ENCODE data around the gene FRAT2. TPM values are rescaled to one million over a fixed set of nuclear protein-coding genes. Genes with fewer than 3 reads are reported as not detected.

Gene FRAT2, protein sequence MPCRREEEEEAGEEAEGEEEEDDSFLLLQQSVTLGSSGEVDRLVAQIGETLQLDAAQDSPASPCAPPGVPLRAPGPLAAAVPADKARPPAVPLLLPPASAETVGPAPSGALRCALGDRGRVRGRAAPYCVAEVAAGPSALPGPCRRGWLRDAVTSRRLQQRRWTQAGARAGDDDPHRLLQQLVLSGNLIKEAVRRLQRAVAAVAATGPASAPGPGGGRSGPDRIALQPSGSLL
- polyA plus RNA-seq (2012; ENCODE audit: insufficient read depth, insufficient read length, low read depth) = 6.7 TPM

DNA sequence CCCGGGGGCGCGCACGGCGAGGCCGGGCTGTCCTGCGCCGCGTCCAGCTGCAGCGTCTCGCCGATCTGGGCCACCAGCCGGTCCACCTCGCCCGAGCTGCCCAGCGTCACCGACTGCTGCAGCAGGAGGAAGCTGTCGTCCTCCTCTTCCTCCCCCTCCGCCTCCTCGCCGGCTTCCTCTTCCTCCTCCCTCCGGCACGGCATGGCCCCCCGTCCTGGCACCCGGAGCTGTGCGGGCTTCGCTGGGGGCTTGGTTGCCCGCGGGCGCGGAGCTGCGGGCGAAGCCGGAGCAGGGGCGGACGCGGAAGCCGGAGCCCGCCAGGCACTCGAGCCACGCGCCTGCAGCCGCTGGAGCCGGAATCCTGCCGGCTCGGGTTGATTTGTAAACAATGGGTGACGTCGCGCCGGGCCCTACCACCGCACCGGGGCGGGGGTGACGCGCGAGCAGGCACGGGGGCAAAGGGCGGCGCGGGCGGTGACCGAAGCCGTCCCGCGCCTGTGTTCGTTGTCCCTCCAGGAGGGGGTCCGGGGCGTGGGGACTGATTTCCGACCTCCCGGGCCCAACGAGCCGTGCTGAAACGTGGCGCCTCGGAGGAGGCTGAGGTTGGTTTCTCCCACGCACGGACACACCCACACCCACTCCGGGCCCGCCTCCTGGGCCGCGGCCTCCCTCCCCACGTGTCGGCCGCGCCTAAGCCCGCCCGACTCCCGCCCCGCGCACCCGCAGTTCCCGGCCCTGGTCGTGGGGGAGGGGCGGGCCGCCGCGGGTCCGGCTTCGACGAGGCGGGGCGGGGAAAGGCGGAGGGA lies at the start of gene FRAT2:
FRAT2 (minus strand) TSS at position 360 of the 806 bp plus-strand sequence; CDS start at position 203, 157 bp downstream.
- H3K4me1 ChIP-seq = peaks cover 4% of the 10 kb centered on the region
- H3K4me3 ChIP-seq (ENCODE audit: low read depth, low read length) = peak within 1 kb of the TSS; percentile 79
- TF ChIP-seq, protein P1, sequence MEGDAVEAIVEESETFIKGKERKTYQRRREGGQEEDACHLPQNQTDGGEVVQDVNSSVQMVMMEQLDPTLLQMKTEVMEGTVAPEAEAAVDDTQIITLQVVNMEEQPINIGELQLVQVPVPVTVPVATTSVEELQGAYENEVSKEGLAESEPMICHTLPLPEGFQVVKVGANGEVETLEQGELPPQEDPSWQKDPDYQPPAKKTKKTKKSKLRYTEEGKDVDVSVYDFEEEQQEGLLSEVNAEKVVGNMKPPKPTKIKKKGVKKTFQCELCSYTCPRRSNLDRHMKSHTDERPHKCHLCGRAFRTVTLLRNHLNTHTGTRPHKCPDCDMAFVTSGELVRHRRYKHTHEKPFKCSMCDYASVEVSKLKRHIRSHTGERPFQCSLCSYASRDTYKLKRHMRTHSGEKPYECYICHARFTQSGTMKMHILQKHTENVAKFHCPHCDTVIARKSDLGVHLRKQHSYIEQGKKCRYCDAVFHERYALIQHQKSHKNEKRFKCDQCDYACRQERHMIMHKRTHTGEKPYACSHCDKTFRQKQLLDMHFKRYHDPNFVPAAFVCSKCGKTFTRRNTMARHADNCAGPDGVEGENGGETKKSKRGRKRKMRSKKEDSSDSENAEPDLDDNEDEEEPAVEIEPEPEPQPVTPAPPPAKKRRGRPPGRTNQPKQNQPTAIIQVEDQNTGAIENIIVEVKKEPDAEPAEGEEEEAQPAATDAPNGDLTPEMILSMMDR (IDR thresholded peaks at IDR 0.05; ENCODE audit: low read depth, low read length) = no peak
- peak; percentile 88 for DNase-seq
- no peaks in the 10 kb centered on the region for H3K9me3 ChIP-seq
- no peaks in the 10 kb centered on the region for H3K27me3 ChIP-seq
- no peaks in the 10 kb centered on the region for H3K36me3 ChIP-seq

DNA sequence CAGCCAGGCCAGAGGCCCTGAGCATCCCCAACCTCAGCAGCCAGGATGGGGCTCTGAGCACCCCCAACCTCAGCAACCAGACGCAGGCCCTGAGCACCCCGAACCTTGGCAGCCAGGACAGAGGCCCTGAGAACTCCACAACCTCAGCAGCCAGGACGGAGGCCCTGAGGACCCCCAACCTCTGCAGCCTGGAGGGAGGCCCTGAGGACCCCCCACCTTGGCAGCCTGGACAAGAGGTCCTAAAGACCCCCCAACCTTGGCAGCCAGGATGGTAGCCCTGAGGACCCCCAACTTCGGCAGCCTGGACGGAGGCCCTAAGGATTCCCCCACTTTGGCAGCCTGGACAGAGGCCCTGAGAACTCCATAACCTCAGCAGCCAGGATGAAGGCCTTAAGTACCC lies 49.6 kb upstream of the FRAT2 start:
- TF ChIP-seq, protein P1 (IDR thresholded peaks at IDR 0.05; ENCODE audit: low read depth, low read length) = no peak
- no peaks in the 10 kb centered on the region for H3K27me3 ChIP-seq
- no peaks in the 10 kb centered on the region for H3K4me1 ChIP-seq
- no peak for DNase-seq
- H3K36me3 ChIP-seq = peaks cover 37% of the 10 kb centered on the region
- H3K4me3 ChIP-seq (ENCODE audit: low read depth, low read length) = no peak overlapping the region
- no peaks in the 10 kb centered on the region for H3K9me3 ChIP-seq

DNA sequence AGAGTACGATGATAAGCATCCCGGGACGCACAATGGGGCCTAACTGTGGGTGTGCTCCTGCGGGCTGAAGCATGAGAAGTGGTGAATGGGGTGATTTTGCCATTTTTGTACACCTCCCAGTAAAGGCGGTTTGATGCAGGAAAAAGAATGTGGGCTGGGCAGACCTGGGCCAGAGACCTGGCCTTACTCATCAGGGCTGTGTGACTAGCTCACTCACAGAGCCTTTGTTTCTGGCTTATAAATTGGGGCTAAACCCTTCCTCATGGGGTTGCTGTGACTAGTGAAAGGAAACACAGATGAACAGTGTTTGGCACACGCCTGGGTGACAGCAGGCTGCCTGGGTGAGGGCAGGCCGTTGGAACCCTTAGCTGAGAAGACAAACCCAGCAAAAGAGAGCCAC lies 48.6 kb upstream of the FRAT2 start:
- Histone ChIP-seq H3K27me3 (no peaks in the 10 kb centered on the region), H3K4me3 (ENCODE audit: low read depth, low read length) (no peak overlapping the region), H3K4me1 (no peaks in the 10 kb centered on the region), H3K9me3 (no peaks in the 10 kb centered on the region), H3K36me3 (peaks cover 39% of the 10 kb centered on the region)
- DNase-seq = no peak
- TF ChIP-seq, protein P1 (IDR thresholded peaks at IDR 0.05; ENCODE audit: low read depth, low read length) = no peak

DNA sequence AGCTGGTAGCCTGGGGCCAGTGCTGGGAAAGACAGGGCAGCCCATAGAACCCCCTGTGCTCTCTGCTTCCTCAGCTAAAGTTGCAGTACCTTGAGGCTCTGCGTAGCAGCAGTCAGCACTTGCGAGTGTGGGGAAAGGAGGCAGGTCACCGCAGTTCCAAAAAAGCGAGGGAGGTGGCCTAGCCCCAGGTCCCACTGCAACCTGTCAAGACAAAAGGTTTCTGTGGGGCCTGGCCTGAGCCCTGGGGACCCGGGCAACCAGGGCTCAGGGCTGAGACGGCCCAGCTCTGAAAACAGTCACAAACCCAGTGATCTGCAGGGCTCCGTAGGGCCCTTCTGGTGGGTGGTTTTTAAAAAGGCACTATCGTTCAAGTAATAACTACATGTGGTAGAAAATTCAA lies 47.1 kb upstream of the FRAT2 start:
- DNase-seq = no peak
- TF ChIP-seq, protein P1 (IDR thresholded peaks at IDR 0.05; ENCODE audit: low read depth, low read length) = no peak
- H3K36me3 ChIP-seq = peaks cover 42% of the 10 kb centered on the region
- no peaks in the 10 kb centered on the region for H3K27me3 ChIP-seq
- H3K4me1 ChIP-seq = no peaks in the 10 kb centered on the region
- H3K4me3 ChIP-seq (ENCODE audit: low read depth, low read length) = no peak overlapping the region
- H3K9me3 ChIP-seq = no peaks in the 10 kb centered on the region

DNA sequence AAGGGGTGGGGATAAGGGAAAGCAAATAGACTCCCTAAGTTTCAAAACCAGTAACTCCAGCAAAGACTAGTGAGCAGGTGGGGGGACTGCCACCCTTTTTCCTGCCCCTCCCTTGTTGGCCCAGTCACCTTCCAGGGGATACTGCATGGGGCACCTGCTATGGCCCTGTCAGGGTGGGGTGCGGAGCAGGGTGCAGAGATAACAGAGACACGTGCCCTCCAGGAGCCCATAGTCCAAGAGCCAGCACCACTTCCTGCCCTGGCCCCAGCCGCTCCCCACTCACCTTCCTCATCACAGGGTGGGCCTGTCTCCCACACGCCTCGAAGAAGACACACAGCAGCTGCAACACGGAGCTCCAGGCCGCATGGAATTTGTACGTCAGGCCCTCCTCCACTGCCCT lies 46.0 kb upstream of the FRAT2 start:
- H3K9me3 ChIP-seq = no peaks in the 10 kb centered on the region
- H3K4me3 ChIP-seq (ENCODE audit: low read depth, low read length) = no peak overlapping the region
- peaks cover 38% of the 10 kb centered on the region for H3K36me3 ChIP-seq
- no peaks in the 10 kb centered on the region for H3K4me1 ChIP-seq
- H3K27me3 ChIP-seq = no peaks in the 10 kb centered on the region
- no peak for DNase-seq
- TF ChIP-seq, protein P1 (IDR thresholded peaks at IDR 0.05; ENCODE audit: low read depth, low read length) = no peak

Measured in BE2C (cell line).